Measurements from ENCODE around the gene SRSF3. TPM values are rescaled to one million over a fixed set of nuclear protein-coding genes. Genes with fewer than 3 reads are reported as not detected.
"Not testable (repeated sequence)": the region's sequence is repeated elsewhere in the genome, so short reads cannot be mapped to it uniquely, and the experiment has no call there.

The SRSF3 gene
- total RNA-seq, 1 donor from 2014 or later = 393 TPM

GRCh38 chr6:36601818-36602217, 7.7 kb downstream of the SRSF3 start:
- intact Hi-C loops (cut with micrococcal nuclease) = not testable (repeated sequence)

DNA sequence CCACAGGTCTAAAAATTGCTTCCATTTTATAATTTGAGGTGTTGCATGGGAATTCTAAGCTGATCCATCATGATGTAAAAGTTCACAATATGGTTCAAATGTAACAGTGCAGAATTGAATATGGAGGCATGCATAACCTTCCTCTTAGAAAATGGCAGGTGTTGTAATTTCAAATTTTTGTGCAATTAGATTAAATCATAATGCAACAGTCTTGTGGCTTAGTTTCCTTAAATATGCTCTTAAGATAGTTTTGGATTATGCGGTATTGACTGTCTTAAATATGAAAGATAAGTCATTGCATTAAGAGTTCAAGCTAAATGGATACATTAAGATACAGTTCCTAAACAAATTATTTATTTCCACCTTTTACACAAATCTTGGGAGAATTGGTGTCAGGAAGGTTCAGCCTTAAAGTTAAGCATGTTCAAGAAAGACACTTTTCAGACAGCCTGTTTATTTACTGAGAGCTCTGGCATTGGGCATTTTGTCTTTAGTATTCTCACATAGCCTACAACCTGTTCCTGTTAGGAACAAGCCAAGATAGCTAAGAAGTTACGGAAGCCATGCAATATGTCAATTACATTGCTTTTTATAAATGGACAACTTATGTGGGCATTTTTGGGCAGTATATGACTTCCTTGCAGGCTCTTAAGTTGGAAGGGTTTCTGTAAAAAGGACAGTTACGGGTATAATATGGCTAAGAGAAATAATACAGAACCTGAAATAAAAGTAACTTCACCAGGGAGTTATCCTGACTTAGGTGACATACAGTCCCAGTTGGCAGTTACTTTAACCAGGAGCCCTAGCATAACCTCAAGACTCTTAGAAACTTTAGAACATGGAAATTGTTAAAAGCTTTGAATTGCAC, 9.3 kb downstream of the SRSF3 start:
- intact Hi-C loops (cut with micrococcal nuclease) = no loop called here

DNA sequence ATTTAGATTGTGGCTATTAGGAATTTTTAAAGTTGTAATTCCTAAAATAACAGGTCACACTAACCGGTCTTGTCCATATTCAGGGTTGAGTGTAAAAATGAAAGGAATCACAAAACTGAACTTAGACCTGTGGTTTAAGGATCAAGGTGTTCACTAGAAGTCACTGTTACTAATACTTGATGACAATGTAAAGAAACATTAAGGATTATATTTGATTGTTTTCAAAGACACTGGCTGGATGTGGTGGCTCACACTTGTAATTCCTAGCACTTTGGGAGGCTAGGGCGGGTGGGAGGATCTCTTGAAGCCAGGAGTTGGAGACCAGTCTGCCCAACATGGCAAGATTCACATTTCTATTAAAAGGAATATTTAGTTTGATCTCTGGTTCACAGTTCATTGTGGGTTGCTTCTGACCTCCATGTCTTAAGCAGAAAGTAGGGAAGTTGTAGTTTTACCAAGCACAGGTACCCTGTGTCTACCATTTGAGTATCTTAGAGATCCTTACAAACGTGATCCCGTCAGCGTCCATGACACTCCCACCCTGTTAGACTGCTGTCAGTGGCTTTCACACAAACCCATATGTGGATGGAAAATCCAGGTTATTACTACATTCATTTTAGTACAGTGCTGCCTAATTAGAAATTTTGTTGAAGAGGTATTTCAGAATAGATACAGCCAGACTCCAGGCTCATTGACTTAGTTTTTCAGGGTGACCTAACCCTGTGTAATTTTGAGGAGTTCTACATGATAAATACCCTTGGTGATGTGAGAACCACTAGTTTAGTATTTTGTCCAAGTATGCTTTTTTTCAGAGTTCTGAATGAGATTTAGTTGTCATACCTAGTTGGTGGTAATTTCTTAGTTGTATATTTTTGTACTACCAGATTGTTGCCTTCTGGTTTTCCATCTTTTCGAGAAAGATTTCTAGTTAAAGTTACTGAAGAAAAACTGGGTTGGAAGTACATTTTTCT, 10.2 kb downstream of the SRSF3 start:
- intact Hi-C loops (cut with micrococcal nuclease) = no loop called here

DNA sequence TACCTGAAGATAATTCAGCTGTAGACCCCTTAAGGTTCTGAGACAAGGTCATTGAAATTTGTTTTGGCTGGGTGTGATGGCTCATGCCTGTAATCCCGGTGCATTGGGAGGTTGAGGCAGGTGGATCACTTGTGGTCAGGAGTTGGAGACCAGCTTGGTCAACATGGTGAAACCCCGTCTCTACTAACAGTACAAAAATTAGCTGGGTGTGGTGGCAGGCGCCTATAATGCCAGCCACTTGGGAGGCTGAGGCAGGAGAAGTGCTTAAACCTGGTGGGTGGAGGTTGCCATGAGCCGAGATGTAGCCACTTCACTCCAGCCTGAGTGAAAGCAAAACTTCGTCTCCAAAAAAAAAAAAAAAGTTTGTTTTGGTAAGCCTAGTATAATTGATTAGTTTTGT, 11.0 kb downstream of the SRSF3 start:
- intact Hi-C loops (cut with micrococcal nuclease) = no loop called here

GRCh38 chr6:36605560-36606391, 11.6 kb downstream of the SRSF3 start:
- intact Hi-C loops (cut with micrococcal nuclease) = no loop called here

DNA sequence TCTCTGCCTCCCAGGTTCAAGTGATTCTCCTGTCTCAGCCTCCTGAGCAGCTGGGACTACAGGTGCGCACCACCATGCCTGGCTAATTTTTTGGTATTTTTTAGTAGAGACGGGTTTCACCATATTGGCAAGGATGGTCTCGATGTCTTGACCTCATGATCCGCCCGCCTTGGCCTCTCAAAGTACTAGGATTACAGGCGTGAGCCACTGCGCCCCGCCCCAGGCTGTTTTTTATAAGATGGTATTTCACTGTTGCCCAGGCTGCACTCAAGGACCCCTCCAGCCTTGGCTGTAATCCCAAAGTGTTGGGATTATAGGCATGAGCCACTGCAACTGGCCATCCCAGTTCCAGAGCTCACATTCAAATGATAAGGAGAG, 13.1 kb downstream of the SRSF3 start:
- intact Hi-C loops (cut with micrococcal nuclease) = not testable (repeated sequence)

- intact Hi-C loops (cut with micrococcal nuclease) = no loop called here
These were observed 13.7 kb downstream of the SRSF3 start for GRCh38 chr6:36607683-36608386.

- intact Hi-C loops (cut with micrococcal nuclease) = no loop called here
These were observed 14.8 kb downstream of the SRSF3 start for GRCh38 chr6:36608788-36609563.

DNA sequence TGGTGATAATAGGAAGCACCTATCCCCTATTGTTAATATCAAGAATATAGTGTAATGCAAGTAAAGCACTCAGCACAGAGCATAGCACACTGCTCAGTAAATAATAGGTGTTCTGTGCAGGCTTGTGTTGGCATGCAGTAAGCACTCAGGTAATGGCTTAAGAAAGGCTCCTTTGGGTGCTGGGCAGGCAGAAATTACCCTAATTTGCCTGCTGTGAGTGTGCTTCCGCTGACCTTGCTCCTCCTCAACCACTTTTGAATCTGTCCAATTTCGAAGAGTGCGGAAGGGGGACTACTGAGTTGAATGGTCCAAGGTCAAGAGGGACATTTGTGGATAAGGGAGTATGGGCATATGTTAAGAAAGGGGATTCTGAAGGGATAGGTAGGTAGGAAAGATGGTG, 15.4 kb downstream of the SRSF3 start:
- intact Hi-C loops (cut with micrococcal nuclease) = no loop called here

- intact Hi-C loops (cut with micrococcal nuclease) = no loop called here
These were observed 16.1 kb downstream of the SRSF3 start for GRCh38 chr6:36610041-36610955.

GRCh38 chr6:36610956-36611336, 16.8 kb downstream of the SRSF3 start:
- intact Hi-C loops (cut with micrococcal nuclease) = no loop called here

GRCh38 chr6:36611679-36612078, 17.5 kb downstream of the SRSF3 start:
- intact Hi-C loops (cut with micrococcal nuclease) = not testable (repeated sequence)

DNA sequence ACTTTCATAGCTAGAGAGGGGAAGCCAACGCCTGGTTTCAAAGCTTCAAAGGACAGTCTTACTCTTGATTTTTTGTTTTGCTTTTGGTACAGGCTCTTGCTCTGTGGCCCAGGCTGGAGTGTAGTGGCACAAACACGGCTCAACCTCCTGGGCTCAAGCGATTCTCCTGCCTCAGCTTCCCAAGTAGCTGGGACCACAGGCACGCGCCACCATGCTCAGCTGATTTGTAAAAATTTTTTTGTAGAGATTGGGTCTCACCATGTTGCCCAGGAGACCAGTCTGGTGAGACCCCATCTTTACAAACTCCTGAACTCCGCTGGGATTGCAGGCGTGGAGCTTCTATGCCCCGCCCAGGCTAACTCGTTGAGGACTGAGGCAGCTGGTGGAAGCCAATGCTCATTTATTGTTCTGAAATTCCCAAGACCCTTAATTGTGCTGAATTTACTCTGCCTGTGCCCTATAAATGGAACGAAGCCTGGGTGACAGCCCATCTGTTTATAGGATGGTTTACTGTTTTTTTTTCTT, 18.0 kb downstream of the SRSF3 start:
- intact Hi-C loops (cut with micrococcal nuclease) = no loop called here

DNA sequence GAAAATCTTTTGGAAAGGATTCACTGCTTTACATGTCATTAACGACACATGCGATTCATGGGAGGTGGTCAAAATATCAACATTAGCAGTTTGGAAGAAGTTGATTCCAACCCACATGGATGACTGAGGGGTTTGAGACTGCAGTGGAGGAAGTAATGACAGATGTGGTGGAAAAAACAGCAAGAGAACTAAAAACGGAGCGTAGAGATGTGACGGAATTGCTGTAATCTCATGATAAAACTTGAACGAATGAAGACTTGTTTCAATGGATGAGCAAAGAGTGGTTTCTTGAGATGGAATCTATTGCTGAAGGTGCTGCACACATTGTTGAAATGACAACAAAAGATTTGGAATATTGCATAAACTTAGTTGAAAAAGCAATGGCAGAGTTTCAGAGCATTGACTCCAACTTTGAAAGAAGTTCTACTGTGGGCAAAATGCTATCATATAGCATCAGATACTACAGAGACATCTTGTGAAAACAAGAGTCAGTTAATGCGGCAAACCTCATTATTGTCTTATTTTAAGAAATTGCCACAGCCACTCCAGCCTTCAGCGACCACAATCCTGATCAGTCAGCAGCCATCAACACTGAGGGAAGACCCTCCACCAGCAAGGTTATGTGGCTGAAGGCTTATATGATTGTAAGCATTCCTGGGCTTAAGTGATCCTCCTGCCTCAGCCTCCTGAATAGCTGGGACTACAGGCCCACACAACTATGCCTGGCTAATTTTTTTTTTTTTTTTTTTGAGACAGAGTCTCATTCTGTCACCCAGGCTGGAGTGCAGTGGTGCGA, 19.2 kb downstream of the SRSF3 start:
- intact Hi-C loops (cut with micrococcal nuclease) = no loop called here

DNA sequence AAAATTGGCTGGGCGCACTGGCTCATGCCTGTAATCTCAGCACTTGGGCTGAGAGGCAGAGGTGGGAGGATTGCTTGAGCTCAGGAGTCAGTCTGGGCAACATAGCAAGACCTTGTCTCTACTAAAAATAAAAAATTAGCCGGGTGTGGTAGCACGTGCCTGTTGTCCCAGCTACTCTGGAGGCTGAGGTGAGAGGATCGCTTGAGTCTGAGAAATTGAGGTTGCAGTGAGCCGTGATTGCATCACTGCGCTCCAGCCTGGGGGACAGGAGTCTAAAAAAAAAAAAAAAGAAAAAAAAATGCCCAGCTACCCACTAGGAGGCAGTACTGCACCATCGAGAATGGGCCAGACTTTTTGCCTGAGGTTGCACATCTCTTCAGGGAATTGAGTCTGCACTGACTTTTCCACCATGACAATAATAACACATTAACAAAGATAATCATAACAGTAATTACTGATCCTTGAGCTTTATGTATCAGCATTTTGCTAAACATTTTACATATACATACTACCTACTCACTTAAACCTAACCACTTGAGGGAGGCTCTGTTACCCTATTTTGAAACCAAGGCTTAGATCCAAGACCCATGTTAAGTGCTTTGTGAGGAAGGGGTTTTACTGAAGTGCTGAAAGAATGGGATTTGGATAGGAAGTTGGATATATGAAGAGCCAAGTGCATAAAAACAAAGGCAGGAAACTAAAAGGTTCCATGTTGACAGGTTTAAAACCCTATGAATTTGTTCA, 21.0 kb downstream of the SRSF3 start:
- intact Hi-C loops (cut with micrococcal nuclease) = loop anchor here (1.0 kb wide), 6 partner anchors 8 to 236 kb away; no protein-coding TSS in a partner anchor

DNA sequence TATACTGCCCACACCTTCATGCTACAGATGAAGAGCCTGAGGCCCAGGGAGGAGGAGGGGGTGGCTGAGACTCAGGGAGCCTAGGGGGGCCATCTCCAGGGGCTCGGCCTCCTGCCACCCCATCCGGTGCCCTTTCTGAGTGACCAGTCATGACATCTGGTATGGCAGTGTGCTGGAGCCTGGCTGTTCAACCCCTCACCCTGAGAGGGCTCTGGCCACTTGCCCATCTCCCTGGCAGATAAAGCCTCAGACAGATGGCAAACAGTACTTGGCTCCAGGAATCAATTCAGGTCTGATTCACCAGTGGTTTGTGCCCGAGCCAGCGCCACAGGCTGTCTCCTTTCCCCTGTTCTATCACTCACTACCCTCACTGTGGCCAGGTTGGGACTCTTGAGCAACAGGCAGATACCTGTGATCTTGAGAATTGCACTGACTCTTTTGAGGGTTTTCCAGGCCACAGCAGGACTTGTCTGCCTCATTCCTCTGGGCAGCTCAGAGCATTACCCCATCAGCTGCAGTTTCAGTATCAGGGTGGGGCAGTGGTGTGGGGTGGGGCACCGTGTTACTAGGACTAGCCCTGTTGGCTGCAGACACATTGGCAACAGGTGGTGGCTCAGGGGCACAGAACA, 22.8 kb downstream of the SRSF3 start:
- intact Hi-C loops (cut with micrococcal nuclease) = no loop called here

Data from T-helper 1 cell treated with Interleukin-12 subunit alpha and Interleukin-12 subunit beta and Interleukin-4 antibody, amounts not matched to agents 30 ng/mL and 1 ng/mL, for 36 hours (primary cell).